DOHH2 (cell line): Measurements from ENCODE around the gene ROBO1.

Experiments used
- H3F3A ChIP-seq: fragments of 200-600 bp; sonication (generic), shearing (Covaris generic); 2 replicates; pipeline ENCODE4 v1.6.0; 2016; ENCODE audit warnings: antibody characterized with exemption, mild to moderate bottlenecking; ENCODE audit not compliant: control insufficient read depth, insufficient read depth
- H3K27ac ChIP-seq: fragments of 200-600 bp; sonication (generic); 2 replicates; pipeline ENCODE4 v1.5.1; 2014; ENCODE audit warnings: low read depth, mild to moderate bottlenecking, low read length, moderate library complexity
- H3K27me3 ChIP-seq: fragments of 200-600 bp; sonication (generic); 2 replicates; pipeline ENCODE4 v1.6.1; 2014; ENCODE audit warnings: mild to moderate bottlenecking, low read length, mixed read lengths; ENCODE audit not compliant: control insufficient read depth
- H3K36me3 ChIP-seq: fragments of 200-600 bp; sonication (generic); 2 replicates; pipeline ENCODE4 v1.6.1; 2014; ENCODE audit warnings: mild to moderate bottlenecking, low read length, moderate library complexity, mixed read lengths; ENCODE audit not compliant: control insufficient read depth
- H3K4me1 ChIP-seq: fragments of 200-600 bp; sonication (generic); 2 replicates; pipeline ENCODE4 v1.6.1; 2014; ENCODE audit warnings: mild to moderate bottlenecking, low read length, mixed read lengths; ENCODE audit not compliant: control insufficient read depth
- H3K4me2 ChIP-seq: fragments of 200-600 bp; sonication (generic); 2 replicates; pipeline ENCODE4 v1.6.0; 2014; ENCODE audit warnings: mild to moderate bottlenecking, low read length, moderate library complexity
- H3K4me3 ChIP-seq: fragments of 200-600 bp; sonication (generic); 2 replicates; pipeline ENCODE4 v1.5.1; 2014; ENCODE audit warnings: mild to moderate bottlenecking, low read length, mixed read lengths
- H3K79me2 ChIP-seq: fragments of 200-600 bp; sonication (generic); 2 replicates; pipeline ENCODE4 v1.6.1; 2014; ENCODE audit warnings: mild to moderate bottlenecking, low read length, mixed read lengths; ENCODE audit not compliant: control insufficient read depth
- H3K9me2 ChIP-seq: fragments of 200-600 bp; sonication (generic); replicated peaks from 2 replicates; pipeline ENCODE4 v1.6.1; 2014; ENCODE audit warnings: mild to moderate bottlenecking, low read length, mixed read lengths; ENCODE audit not compliant: control insufficient read depth
- H3K9me3 ChIP-seq: fragments of 200-600 bp; sonication (generic); 2 replicates; pipeline ENCODE4 v1.6.1; 2014; ENCODE audit warnings: antibody characterized with exemption, low read length, mixed read lengths; ENCODE audit not compliant: control insufficient read depth, insufficient read depth
- H4K20me1 ChIP-seq: fragments of 200-600 bp; sonication (generic); 2 replicates; pipeline ENCODE4 v1.6.0; 2014; ENCODE audit warnings: low read depth, mild to moderate bottlenecking, antibody characterized with exemption, low read length, moderate library complexity; ENCODE audit not compliant: control insufficient read depth, insufficient read depth
- CTCF ChIP-seq: fragments of 200-600 bp; sonication (generic); IDR thresholded peaks from one replicate; pipeline ENCODE4 v1.5.1; 2014; ENCODE audit warnings: antibody characterized with exemption, mild to moderate bottlenecking, low read depth, low read length; ENCODE audit not compliant: poor library complexity, severe bottlenecking
- EZH2phosphoT487 ChIP-seq: fragments of 200-600 bp; sonication (generic); IDR thresholded peaks from 2 replicates; pipeline ENCODE4 v1.6.1; 2017; ENCODE audit warnings: borderline replicate concordance, mild to moderate bottlenecking, antibody characterized with exemption, low read length, moderate library complexity, mixed read lengths

Gene ROBO1

GRCh38 chr3:78604341-78604740 lies 1163.5 kb downstream of the ROBO1 start:
- H3K27ac ChIP-seq: no peak overlapping the region

GRCh38 chr3:78601249-78601648 lies 1166.5 kb downstream of the ROBO1 start:
- TF ChIP-seq CTCF (no peak), EZH2phosphoT487 (no peak)
- Histone ChIP-seq H3K9me2 (no peaks in the 10 kb centered on the region), H3K4me1 (no peaks in the 10 kb centered on the region), H3K27ac (no peak overlapping the region), H3K36me3 (no peaks in the 10 kb centered on the region), H3K27me3 (no peaks in the 10 kb centered on the region), H3K4me2 (no peak overlapping the region), H3F3A (no peaks in the 10 kb centered on the region), H3K9me3 (no peaks in the 10 kb centered on the region), H3K4me3 (no peak overlapping the region), H4K20me1 (no peaks in the 10 kb centered on the region), H3K79me2 (no peaks in the 10 kb centered on the region)

More at GRCh38 chr3:78604341-78604740, 1163.5 kb downstream of the ROBO1 start:
- H3K4me1 ChIP-seq: no peaks in the 10 kb centered on the region
- no peak overlapping the region for H3K4me3 ChIP-seq
- no peaks in the 10 kb centered on the region for H3K27me3 ChIP-seq
- no peaks in the 10 kb centered on the region for H3K9me3 ChIP-seq
- H3K9me2 ChIP-seq: no peaks in the 10 kb centered on the region
- H3K79me2 ChIP-seq: no peaks in the 10 kb centered on the region
- no peaks in the 10 kb centered on the region for H3F3A ChIP-seq
- no peaks in the 10 kb centered on the region for H3K36me3 ChIP-seq
- H4K20me1 ChIP-seq: no peaks in the 10 kb centered on the region
- no peak for TF ChIP-seq EZH2phosphoT487
- no peak for TF ChIP-seq CTCF
- H3K4me2 ChIP-seq: no peak overlapping the region

GRCh38 chr3:78589778-78590177 lies 1178.0 kb downstream of the ROBO1 start:
- H3K27me3 ChIP-seq: no peaks in the 10 kb centered on the region
- TF ChIP-seq CTCF (no peak), EZH2phosphoT487 (no peak)

More at GRCh38 chr3:78589778-78590177, 1178.0 kb downstream of the ROBO1 start:
- Histone ChIP-seq H3K27ac (no peak overlapping the region), H3K4me1 (no peaks in the 10 kb centered on the region), H3F3A (no peaks in the 10 kb centered on the region), H3K4me3 (no peak overlapping the region), H4K20me1 (no peaks in the 10 kb centered on the region), H3K9me3 (no peaks in the 10 kb centered on the region), H3K4me2 (no peak overlapping the region), H3K79me2 (no peaks in the 10 kb centered on the region), H3K9me2 (no peaks in the 10 kb centered on the region), H3K36me3 (no peaks in the 10 kb centered on the region)
